Thoracic aorta (tissue), 2 donors: ENCODE measurements around the gene PIK3AP1. TPM values are rescaled to one million over a fixed set of nuclear protein-coding genes. Genes with fewer than 3 reads are reported as not detected.

Experiments used
- ATAC-seq: fragments of 150-250 bp; one replicate; pipeline ENCODE4 v1.8.0; 2017; ENCODE audit warnings: low read depth; ENCODE audit not compliant: insufficient number of reproducible peaks, low FRiP score
- DNase-seq: peaks from one replicate; pipeline ENCODE4 v3.0.0-alpha.2; 2020; ENCODE audit warnings: low spot score
- H3K27ac ChIP-seq, 2 donors: fragments of 200-600 bp; sonication (generic); 1 replicate in 1 of 2; 2 replicates in 1 of 2; pipeline ENCODE4 v1.5.1; 2016; ENCODE audit warnings: mild to moderate bottlenecking in 2 of 2, moderate library complexity in 2 of 2
- H3K27me3 ChIP-seq: fragments of 200-600 bp; sonication (generic); replicated peaks from 2 replicates; pipeline ENCODE4 v1.6.0; 2016; ENCODE audit warnings: mild to moderate bottlenecking; ENCODE audit not compliant: insufficient read depth
- H3K36me3 ChIP-seq: fragments of 200-600 bp; sonication (generic); one replicate; pipeline ENCODE4 v1.5.1; 2016
- H3K4me1 ChIP-seq, 2 donors: fragments of 200-600 bp; sonication (generic); 1 replicate in 1 of 2; 2 replicates in 1 of 2; pipeline versions ENCODE4 v1.5.1 to v1.6.0; 2016; ENCODE audit warnings: low read depth in 2 of 2, mild to moderate bottlenecking in 1 of 2; ENCODE audit not compliant: control insufficient read depth in 1 of 2
- H3K4me3 ChIP-seq: fragments of 200-600 bp; sonication (generic); 2 replicates; pipeline ENCODE4 v1.5.1; 2016; ENCODE audit warnings: mild to moderate bottlenecking
- H3K9me3 ChIP-seq: fragments of 200-600 bp; sonication (generic); 2 replicates; pipeline ENCODE4 v1.5.1; 2016
- total RNA-seq, 2 donors: library from RNA; depleted of rRNA; stranded (reverse); fragments of >200 nt; gene quantifications; one replicate each; pipeline versions ENCODE4 v1.1.0 to v1.2.3, GENCODE V29; 2016
- TF ChIP-seq, protein P1 (sequence below): fragments of 200-600 bp; sonication (generic); IDR thresholded peaks from one replicate; pipeline ENCODE4 v1.5.1; 2019; ENCODE audit warnings: antibody characterized with exemption

The PIK3AP1 gene
- total RNA-seq, 2 donors from 2014 or later: 20.2 to 23.6 TPM

- Histone ChIP-seq H3K27ac (no peak overlapping the region), H3K36me3 (no peaks in the 10 kb centered on the region), H3K27me3 (no peaks in the 10 kb centered on the region), H3K4me1 (peaks cover 7 to 23% of the 10 kb centered on the region in 2 donors), H3K9me3 (no peaks in the 10 kb centered on the region), H3K4me3 (no peak overlapping the region)
- ATAC-seq (no peak), DNase-seq (no peak)
- TF ChIP-seq, protein P1, sequence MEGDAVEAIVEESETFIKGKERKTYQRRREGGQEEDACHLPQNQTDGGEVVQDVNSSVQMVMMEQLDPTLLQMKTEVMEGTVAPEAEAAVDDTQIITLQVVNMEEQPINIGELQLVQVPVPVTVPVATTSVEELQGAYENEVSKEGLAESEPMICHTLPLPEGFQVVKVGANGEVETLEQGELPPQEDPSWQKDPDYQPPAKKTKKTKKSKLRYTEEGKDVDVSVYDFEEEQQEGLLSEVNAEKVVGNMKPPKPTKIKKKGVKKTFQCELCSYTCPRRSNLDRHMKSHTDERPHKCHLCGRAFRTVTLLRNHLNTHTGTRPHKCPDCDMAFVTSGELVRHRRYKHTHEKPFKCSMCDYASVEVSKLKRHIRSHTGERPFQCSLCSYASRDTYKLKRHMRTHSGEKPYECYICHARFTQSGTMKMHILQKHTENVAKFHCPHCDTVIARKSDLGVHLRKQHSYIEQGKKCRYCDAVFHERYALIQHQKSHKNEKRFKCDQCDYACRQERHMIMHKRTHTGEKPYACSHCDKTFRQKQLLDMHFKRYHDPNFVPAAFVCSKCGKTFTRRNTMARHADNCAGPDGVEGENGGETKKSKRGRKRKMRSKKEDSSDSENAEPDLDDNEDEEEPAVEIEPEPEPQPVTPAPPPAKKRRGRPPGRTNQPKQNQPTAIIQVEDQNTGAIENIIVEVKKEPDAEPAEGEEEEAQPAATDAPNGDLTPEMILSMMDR: no peak
These were observed 98.1 kb downstream of the PIK3AP1 start for GRCh38 chr10:96622013-96622787.

DNA sequence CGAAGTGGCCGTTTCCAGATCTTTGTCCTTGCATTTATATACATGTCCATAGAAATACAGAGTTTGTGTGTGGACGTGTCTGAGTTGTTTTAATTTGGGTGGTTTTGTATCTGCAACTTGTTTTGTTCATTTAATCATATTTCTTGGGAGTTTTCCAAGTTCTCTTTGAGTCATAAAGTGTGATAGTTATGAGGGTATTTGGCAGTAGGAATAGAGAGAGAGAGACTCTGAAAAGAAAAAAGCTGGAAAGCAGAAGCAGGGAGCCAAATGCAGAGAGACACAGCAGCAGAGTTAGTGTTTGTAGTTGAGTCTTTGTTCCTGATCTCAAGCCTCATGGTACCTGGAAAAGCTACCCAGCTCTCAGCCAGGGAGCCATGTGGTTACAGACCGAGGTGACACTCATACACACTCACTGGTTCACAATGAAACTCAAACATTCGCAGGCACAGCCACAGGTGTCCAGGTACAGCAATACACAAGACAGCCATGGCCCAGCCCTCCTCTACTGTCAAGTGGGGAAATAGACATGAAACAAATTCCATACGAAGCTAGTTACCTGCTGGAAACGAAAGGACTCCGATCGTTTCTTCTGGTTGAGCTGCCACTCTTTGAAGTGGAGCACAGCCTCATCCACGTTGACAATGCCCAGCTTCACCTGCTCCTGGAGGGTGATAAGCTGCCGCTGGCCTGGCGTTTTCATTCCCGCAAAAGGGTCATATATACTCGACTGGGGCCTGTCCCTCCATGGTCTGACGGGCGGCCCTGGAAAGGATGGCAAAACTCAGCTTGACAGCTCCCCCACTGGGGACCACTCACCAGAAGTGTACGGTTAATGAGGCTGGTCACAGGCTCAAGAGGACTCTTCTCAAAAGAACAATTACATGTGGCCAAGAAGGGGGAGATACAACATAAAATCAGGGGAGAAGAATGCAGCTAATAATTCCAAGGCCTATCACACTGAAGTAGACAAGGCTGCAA lies 100.2 kb downstream of the PIK3AP1 start:
- Histone ChIP-seq H3K9me3 (no peaks in the 10 kb centered on the region), H3K4me1 (peaks cover 7 to 23% of the 10 kb centered on the region in 2 donors), H3K27ac (no peak overlapping the region), H3K27me3 (no peaks in the 10 kb centered on the region), H3K36me3 (no peaks in the 10 kb centered on the region), H3K4me3 (no peak overlapping the region)
- TF ChIP-seq, protein P1: no peak
- ATAC-seq (no peak), DNase-seq (no peak)

GRCh38 chr10:96619120-96619519 lies 101.2 kb downstream of the PIK3AP1 start:
- peaks cover 7 to 23% of the 10 kb centered on the region in 2 donors for H3K4me1 ChIP-seq
- DNase-seq (no peak), ATAC-seq (no peak)
- no peak overlapping the region for H3K27ac ChIP-seq
- H3K4me3 ChIP-seq: no peak overlapping the region
- H3K36me3 ChIP-seq: no peaks in the 10 kb centered on the region
- no peaks in the 10 kb centered on the region for H3K27me3 ChIP-seq
- no peaks in the 10 kb centered on the region for H3K9me3 ChIP-seq
- TF ChIP-seq, protein P1: no peak

DNA sequence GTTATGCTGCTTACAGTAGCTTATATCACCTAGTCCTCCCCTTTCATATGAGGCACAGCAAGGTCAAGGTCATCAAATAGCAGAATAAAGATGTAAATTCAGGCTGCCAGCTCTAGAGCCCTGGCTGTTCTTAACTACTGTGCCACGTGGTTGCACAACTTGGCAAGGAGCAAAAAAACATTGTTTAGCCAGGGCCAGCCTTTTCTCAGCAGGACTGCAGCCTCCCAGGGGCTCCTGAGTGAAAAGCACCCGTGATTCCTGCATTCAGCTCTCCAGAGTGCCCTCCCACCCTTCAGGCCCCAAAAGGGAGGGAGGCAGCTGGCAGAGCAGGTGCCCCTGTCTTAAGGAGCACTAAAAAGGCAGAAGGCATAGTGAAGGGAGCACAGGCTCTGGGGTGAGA lies 101.7 kb downstream of the PIK3AP1 start:
- ATAC-seq (no peak), DNase-seq (no peak)
- H3K27me3 ChIP-seq: no peaks in the 10 kb centered on the region
- TF ChIP-seq, protein P1: no peak
- H3K27ac ChIP-seq: no peak overlapping the region
- H3K4me3 ChIP-seq: no peak overlapping the region
- no peaks in the 10 kb centered on the region for H3K36me3 ChIP-seq
- no peaks in the 10 kb centered on the region for H3K9me3 ChIP-seq
- peaks cover 7 to 23% of the 10 kb centered on the region in 2 donors for H3K4me1 ChIP-seq

- no peaks in the 10 kb centered on the region for H3K27me3 ChIP-seq
- H3K27ac ChIP-seq: no peak overlapping the region
- TF ChIP-seq, protein P1: no peak
- peaks cover 7 to 23% of the 10 kb centered on the region in 2 donors for H3K4me1 ChIP-seq
- no peaks in the 10 kb centered on the region for H3K36me3 ChIP-seq
- ATAC-seq (no peak), DNase-seq (no peak)
- no peak overlapping the region for H3K4me3 ChIP-seq
- no peaks in the 10 kb centered on the region for H3K9me3 ChIP-seq
These were observed 103.4 kb downstream of the PIK3AP1 start for GRCh38 chr10:96616961-96617360.
